ENCODE data around the gene CHAT.

The CHAT gene

DNA sequence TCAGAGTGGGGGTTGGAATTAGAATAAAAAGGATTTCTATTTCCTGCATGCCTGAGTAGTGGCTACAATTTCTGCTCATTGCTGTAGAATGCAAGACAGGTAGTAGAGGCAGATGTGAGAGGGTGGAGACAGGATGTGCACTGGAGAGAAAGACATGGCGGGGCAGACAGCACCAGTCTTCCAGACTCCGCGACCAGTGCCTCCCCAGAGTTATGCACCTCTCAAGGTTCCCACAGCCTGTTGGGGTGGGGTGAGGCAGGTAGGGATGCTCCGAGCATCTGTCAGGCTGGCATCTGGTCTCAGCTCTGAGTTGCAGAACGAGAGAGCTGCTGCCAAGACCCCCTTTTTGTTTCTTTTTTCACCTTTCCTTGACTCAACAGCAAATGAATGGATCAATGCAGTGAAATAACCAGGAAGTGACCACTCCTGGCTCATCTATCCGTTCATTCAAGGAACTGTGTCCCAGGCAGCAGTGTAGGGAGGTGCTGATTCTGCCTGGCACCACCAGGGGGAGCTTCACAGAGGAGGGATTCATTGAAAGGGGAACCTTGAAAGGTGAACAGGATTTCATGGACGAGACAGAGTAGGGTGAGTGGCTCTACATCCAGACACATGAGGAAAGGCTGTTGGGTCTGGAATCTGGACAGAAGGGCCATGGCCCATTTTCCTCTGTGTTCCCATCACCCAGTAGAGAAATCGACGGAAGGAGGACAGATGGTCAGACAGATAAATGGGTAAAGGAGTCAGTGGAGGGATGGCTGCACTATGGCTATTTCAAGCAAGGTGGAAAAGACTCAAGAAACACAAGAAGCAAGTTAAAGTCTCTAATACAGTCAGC, 20.9 kb upstream of the CHAT start:
- Histone ChIP-seq H3K4me1 (no peaks in the 10 kb centered on the region), H3K9me3 (no peaks in the 10 kb centered on the region; the same call in 1 of the 2 replicates), H3K27me3 (ENCODE audit: low read depth) (no peaks in the 10 kb centered on the region), H3K4me3 (no peak overlapping the region), H3K36me3 (replicated peaks) (no peaks in the 10 kb centered on the region)
- DNase-seq (ENCODE audit: low spot score in 2 of 2), result peak; percentile 41 to 84
- in situ Hi-C loops (cut with MboI; ENCODE audit: low sequenced_read_pairs), result loop anchor here (10.0 to 25.0 kb wide), 2 partner anchors 469 to 632 kb away; partner anchors contain the start of gene WASHC2A

DNA sequence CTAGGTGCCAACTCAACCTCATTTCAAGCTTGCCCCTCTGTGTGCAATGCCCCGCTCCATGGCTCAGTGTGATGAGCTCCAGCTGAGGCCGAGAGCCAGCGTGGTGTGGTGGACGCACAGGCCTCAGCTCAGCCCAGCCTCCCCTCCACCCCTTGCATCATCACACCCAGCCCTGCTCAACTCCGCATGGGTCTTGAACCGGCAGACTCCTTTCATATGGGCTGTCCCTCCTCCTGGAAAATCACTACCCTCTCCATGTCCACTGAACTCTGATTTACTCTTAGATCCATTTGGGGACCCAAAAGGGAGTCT, 20.3 kb upstream of the CHAT start:
- DNase-seq (ENCODE audit: low spot score in 2 of 2), result no peak
- Histone ChIP-seq H3K4me3 (no peak overlapping the region), H3K4me1 (no peaks in the 10 kb centered on the region), H3K36me3 (replicated peaks) (no peaks in the 10 kb centered on the region), H3K9me3 (no peaks in the 10 kb centered on the region; the same call in 1 of the 2 replicates), H3K27me3 (ENCODE audit: low read depth) (no peaks in the 10 kb centered on the region)
- in situ Hi-C loops (cut with MboI; ENCODE audit: low sequenced_read_pairs), result loop anchor here (10.0 to 25.0 kb wide), 2 partner anchors 469 to 631 kb away; partner anchors contain the start of gene WASHC2A

DNA sequence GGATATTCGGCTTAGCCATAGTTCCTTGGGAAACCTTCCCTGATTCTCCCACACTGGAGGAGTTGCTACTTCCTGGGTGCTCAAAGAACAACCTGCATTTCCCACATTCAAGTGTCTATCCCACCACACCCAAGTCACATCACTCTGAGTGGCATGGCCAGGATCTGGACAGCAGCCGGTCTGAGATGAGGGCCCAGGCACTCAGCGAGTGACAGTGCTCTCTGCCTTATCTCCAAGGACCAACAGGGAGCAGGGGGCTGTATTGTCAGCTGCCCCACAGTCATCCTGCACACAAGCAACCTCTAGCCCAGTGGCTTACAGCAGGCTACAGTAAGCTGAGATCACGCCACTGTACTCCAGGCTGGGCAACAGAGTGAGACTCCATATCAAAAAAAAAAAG, 19.8 kb upstream of the CHAT start:
- H3K36me3 ChIP-seq (replicated peaks), result no peaks in the 10 kb centered on the region
- in situ Hi-C loops (cut with MboI; ENCODE audit: low sequenced_read_pairs), result loop anchor here (10.0 to 25.0 kb wide), 2 partner anchors 468 to 631 kb away; partner anchors contain the start of gene WASHC2A
- H3K4me3 ChIP-seq, result no peak overlapping the region
- no peaks in the 10 kb centered on the region; the same call in 1 of the 2 replicates for H3K9me3 ChIP-seq
- no peaks in the 10 kb centered on the region for H3K27me3 ChIP-seq (ENCODE audit: low read depth)
- DNase-seq (ENCODE audit: low spot score in 2 of 2), result no peak
- H3K4me1 ChIP-seq, result no peaks in the 10 kb centered on the region

DNA sequence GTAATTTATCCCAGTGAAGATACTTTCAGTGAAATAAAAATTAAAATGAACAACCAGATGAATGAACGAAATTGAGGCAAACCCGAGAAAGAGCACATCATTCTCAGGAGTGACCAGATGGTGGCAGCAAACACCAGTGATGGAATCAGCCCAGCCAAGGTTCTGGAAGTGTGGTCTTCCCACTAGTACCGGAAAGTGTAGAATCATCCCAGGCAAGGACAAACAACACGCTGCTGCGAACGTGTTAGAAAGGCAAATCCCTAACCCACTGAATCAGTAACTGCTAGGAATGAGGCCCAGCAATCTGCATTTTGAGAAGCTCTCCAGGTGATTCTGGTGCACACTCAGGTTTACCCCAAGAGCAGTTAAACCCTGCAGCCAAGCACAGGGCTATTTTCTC, 19.2 kb upstream of the CHAT start:
- H3K36me3 ChIP-seq (replicated peaks), result no peaks in the 10 kb centered on the region
- H3K4me3 ChIP-seq, result no peak overlapping the region
- no peaks in the 10 kb centered on the region for H3K4me1 ChIP-seq
- in situ Hi-C loops (cut with MboI; ENCODE audit: low sequenced_read_pairs), result loop anchor here (10.0 to 25.0 kb wide), 2 partner anchors 468 to 630 kb away; partner anchors contain the start of gene WASHC2A
- no peaks in the 10 kb centered on the region; the same call in 1 of the 2 replicates for H3K9me3 ChIP-seq
- DNase-seq (ENCODE audit: low spot score in 2 of 2), result peak; percentile 42 to 76
- no peaks in the 10 kb centered on the region for H3K27me3 ChIP-seq (ENCODE audit: low read depth)

DNA sequence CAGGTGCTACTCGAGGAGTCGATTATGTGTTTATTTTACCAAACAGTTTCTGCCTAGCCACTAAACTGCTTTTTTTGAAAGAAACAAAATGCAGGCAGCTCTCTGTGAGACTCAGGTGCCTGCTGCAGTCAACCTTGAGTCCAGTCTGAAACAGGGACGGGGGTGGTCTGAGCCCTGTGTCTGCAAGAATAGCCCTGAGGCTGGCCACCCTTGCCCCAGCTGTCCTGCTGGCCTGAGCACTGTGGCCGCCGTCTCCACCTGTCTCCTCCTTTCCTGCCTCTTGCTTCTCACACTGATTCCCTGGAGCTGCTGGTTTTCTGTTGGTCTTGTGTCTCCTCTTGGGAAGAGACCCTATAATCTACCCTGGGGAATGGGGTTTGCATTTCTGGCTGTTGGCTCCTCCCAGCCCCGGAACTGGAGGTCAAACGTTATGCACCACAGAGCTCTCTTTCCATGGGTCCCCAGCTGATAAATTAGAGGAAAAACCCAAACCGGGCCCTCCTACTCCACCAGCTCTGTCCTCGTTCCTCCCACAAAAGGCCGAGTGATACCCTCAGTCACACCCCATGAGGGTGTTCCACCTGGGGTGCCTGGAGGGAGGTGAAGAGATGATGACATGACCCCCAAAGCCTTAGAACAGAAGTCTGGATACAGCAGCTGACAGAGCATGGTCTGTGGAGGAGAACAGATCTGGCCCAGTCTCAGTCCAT, 18.7 kb upstream of the CHAT start:
- H3K4me1 ChIP-seq, result no peaks in the 10 kb centered on the region
- no peak for DNase-seq (ENCODE audit: low spot score in 2 of 2)
- no peaks in the 10 kb centered on the region for H3K27me3 ChIP-seq (ENCODE audit: low read depth)
- no peaks in the 10 kb centered on the region for H3K36me3 ChIP-seq (replicated peaks)
- in situ Hi-C loops (cut with MboI; ENCODE audit: low sequenced_read_pairs), result loop anchor here (10.0 to 25.0 kb wide), 2 partner anchors 467 to 630 kb away; partner anchors contain the start of gene WASHC2A
- no peaks in the 10 kb centered on the region; the same call in 1 of the 2 replicates for H3K9me3 ChIP-seq
- no peak overlapping the region for H3K4me3 ChIP-seq

DNA sequence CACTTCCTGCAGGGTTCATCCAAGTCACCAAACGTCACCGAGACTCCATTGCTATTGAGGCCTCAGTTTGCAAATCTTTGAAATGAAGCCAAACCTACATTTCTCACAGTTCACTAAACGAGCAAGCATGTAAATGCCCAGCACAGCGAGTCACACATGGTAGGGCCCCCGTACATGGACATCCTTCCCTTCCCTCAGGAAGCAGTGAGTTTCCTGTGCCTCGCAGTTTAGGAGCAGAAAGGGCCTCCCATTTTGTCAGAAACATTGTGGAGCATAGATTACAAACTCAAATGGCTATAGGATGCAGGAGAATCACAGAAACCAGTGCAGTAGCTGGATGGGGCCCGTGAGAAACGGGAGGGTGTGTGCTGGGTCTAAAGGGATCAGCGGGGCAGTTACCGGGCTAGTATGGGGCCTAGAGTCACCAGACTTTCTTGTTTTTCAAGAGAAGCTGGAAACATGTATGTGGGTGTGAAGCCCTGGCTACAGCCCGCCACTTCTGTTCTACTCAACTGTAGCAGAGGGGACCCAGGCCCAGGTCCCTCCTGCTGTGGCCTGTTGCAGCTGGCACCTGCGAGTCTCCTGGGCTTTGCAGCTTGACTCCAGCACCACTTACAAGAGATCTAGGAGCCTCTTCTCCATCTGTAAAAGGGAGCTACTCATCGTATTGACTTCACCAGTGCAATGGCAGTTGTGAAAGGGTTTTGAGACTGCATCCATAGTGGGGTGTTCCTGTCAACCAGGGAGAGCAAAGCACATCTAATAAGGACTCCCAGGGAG, 17.9 kb upstream of the CHAT start:
- Histone ChIP-seq H3K4me1 (no peaks in the 10 kb centered on the region), H3K4me3 (no peak overlapping the region), H3K9me3 (no peaks in the 10 kb centered on the region; the same call in 1 of the 2 replicates), H3K36me3 (replicated peaks) (no peaks in the 10 kb centered on the region), H3K27me3 (ENCODE audit: low read depth) (no peaks in the 10 kb centered on the region)
- no peak for DNase-seq (ENCODE audit: low spot score in 2 of 2)
- in situ Hi-C loops (cut with MboI; ENCODE audit: low sequenced_read_pairs), result loop anchor here (10.0 to 25.0 kb wide), 2 partner anchors 466 to 629 kb away; partner anchors contain the start of gene WASHC2A

DNA sequence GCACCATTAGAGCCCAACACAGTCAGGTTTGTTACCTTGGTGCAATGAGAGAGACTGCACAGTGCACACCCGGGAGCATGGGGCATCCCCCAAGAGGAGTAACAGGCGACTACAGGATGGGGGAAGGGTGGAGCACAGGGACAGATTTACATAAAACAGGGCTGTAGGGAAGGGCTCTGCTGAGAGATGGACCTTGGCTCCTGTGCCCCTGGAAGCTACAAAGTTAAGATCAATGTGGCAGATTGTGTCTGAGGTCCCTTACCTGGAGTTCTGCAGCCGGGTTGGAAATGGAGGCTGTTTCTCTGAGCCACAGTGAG, 17.4 kb upstream of the CHAT start:
- Histone ChIP-seq H3K27me3 (ENCODE audit: low read depth) (no peaks in the 10 kb centered on the region), H3K4me1 (no peaks in the 10 kb centered on the region), H3K4me3 (no peak overlapping the region), H3K9me3 (no peaks in the 10 kb centered on the region; the same call in 1 of the 2 replicates), H3K36me3 (replicated peaks) (no peaks in the 10 kb centered on the region)
- no peak for DNase-seq (ENCODE audit: low spot score in 2 of 2)
- in situ Hi-C loops (cut with MboI; ENCODE audit: low sequenced_read_pairs), result loop anchor here (10.0 to 25.0 kb wide), 2 partner anchors 466 to 628 kb away; partner anchors contain the start of gene WASHC2A

DNA sequence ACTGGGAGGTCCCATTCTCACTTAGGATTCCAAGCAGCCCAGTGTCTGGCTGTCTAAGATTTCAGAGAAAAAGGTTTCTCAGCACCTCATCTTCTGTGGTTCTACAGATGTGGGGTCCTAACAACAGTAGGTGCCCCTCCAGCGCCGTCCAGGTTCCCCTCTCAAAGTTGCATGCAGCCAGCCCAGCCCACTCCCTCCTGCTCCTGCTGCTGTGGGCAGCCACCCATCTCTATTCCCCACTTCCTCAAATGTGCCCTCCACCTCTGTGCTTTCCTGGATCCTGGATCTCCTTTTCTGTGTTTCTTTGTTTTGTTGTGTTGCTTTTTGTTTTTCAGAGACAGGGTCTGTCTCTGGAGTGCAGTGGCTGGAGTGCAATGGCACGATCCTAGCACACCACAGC, 17.0 kb upstream of the CHAT start:
- H3K27me3 ChIP-seq (ENCODE audit: low read depth), result no peaks in the 10 kb centered on the region
- no peak overlapping the region for H3K4me3 ChIP-seq
- no peak for DNase-seq (ENCODE audit: low spot score in 2 of 2)
- in situ Hi-C loops (cut with MboI; ENCODE audit: low sequenced_read_pairs), result loop anchor here (10.0 to 25.0 kb wide), 2 partner anchors 465 to 628 kb away; partner anchors contain the start of gene WASHC2A
- H3K9me3 ChIP-seq, result no peaks in the 10 kb centered on the region; the same call in 1 of the 2 replicates
- no peaks in the 10 kb centered on the region for H3K4me1 ChIP-seq
- H3K36me3 ChIP-seq (replicated peaks), result no peaks in the 10 kb centered on the region

DNA sequence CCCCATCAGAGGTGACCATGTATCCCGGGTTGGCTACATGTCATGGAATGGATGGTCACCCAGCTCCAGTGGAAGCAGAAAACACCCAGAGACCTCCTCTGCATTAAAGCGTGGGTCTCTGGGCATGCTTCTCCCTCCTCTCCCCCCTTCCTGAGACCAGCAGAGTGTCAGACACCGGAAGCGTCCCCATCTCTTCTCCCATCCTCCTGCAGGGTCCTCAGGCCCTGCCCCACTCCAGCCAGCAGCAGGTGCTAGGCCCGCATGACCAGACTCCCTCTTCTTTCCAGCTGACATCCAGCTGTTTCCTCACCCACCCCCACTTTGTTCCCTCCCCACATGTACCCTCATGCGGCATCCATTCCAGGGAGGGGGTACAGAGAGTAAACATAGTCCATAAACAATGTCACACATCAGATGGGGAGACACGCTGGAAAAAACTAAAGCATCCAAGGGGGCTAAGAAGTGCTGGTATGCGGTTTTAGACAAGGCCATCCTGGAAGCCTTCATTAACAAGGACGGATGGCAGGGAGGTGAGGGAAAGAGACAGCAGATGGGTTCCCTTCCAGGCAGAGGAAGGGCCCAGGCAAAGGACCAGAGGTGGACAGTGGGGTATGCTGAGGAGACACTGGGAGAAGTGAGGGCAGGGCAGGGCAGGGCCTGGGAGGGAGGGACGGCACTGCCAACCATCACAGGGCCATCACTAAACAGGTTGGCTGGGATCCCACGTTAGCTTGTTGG, 16.2 kb upstream of the CHAT start:
- Histone ChIP-seq H3K4me3 (no peak overlapping the region), H3K36me3 (replicated peaks) (no peaks in the 10 kb centered on the region), H3K27me3 (ENCODE audit: low read depth) (no peaks in the 10 kb centered on the region), H3K4me1 (no peaks in the 10 kb centered on the region), H3K9me3 (no peaks in the 10 kb centered on the region; the same call in 1 of the 2 replicates)
- in situ Hi-C loops (cut with MboI; ENCODE audit: low sequenced_read_pairs), result loop anchor here (10.0 to 25.0 kb wide), 2 partner anchors 465 to 627 kb away; partner anchors contain the start of gene WASHC2A
- DNase-seq (ENCODE audit: low spot score in 2 of 2), result no peak

DNA sequence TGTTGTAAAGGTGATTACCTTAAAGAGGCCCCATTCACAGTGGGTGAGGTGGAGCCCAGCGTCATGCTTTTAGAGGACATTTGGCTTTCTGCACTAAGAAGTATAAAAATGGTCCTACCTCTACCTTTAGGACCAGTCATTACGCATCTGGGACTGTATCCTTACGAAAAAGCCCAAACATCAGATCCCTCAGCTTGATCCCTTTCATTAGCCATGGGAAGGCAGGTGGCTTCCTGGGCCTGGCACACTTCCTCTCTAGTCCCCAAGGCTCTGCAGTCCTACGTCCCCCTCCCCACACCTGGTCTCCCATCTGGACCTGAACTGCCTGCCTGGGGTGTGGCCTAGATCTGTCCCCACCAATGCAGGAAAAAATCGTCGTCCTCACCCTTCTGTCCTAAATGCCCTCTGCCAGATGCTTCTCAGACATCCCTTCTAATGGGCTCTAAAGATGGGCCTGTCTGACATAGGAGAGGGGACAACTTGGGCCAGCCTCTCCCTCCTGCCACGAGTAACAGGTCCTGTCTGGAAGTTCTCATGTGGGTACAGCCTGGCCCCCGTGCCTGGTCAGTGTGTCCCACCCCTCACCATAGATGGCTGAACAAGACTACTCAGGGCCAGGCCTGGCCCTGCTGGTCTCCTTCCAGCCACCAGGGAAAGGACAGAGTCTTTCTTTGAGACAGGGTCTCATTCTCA, 15.5 kb upstream of the CHAT start:
- no peaks in the 10 kb centered on the region for H3K9me3 ChIP-seq
- in situ Hi-C loops (cut with MboI; ENCODE audit: low sequenced_read_pairs), result loop anchor here (10.0 to 25.0 kb wide), 2 partner anchors 464 to 626 kb away; partner anchors contain the start of gene WASHC2A
- no peak for DNase-seq (ENCODE audit: low spot score in 2 of 2)
- H3K4me1 ChIP-seq, result no peaks in the 10 kb centered on the region
- H3K4me3 ChIP-seq, result no peak overlapping the region
- H3K36me3 ChIP-seq (replicated peaks), result no peaks in the 10 kb centered on the region
- peaks cover 3% of the 10 kb centered on the region; the same call in 1 of the 2 replicates for H3K27me3 ChIP-seq (ENCODE audit: low read depth)

DNA sequence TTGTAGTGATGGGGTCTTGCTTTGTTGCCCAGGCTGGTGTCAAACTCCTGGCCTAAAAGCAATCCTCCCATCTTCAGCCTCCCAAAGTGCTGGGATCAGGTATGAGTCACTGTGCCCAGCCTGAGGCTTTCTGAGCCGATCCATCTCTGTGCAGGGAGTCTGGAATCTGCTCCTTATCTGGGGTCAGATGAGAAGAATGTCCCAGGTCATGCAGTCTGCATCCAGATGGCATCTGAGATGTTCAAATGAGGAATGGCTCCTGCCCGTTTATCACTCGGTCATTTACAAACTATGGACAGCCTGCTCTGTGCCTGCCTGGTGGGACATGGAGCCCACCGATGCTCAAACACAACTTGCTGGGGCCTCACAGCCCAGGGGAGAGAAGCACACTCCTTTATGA, 14.9 kb upstream of the CHAT start:
- Histone ChIP-seq H3K4me1 (no peaks in the 10 kb centered on the region), H3K9me3 (no peaks in the 10 kb centered on the region), H3K36me3 (replicated peaks) (no peaks in the 10 kb centered on the region), H3K4me3 (no peak overlapping the region), H3K27me3 (ENCODE audit: low read depth) (peaks cover 3% of the 10 kb centered on the region; the same call in 1 of the 2 replicates)
- DNase-seq (ENCODE audit: low spot score in 2 of 2), result no peak
- in situ Hi-C loops (cut with MboI; ENCODE audit: low sequenced_read_pairs), result loop anchor here (10.0 to 25.0 kb wide), 2 partner anchors 463 to 626 kb away; partner anchors contain the start of gene WASHC2A

DNA sequence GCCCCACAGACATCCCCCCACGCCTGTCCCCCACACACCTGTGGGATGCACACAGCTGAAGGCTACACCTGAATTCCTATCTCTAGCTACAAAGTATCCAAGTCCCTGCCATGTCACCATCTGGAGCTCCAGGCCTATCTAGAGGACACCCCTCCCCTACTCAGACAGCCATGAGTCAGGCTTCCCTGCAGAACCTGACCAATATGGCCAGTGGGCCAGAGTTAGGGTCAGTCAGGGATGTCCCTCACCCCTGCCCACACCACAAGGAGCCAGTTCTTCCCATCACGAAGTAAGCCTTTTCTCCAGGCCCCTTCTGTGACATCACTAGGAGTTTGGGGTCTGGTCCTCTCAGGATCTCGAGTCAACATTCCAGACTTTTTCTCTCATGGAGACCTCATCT, 14.3 kb upstream of the CHAT start:
- no peaks in the 10 kb centered on the region for H3K36me3 ChIP-seq (replicated peaks)
- in situ Hi-C loops (cut with MboI; ENCODE audit: low sequenced_read_pairs), result loop anchor here (10.0 to 25.0 kb wide), 2 partner anchors 463 to 625 kb away; partner anchors contain the start of gene WASHC2A
- no peak for DNase-seq (ENCODE audit: low spot score in 2 of 2)
- no peak overlapping the region for H3K4me3 ChIP-seq
- peaks cover 3% of the 10 kb centered on the region; the same call in 1 of the 2 replicates for H3K27me3 ChIP-seq (ENCODE audit: low read depth)
- no peaks in the 10 kb centered on the region for H3K4me1 ChIP-seq
- H3K9me3 ChIP-seq, result no peaks in the 10 kb centered on the region

All from HAP-1 (cell line).